Thymus (tissue), 11 donors: ENCODE results near the gene SEL1L3. TPM values are rescaled to one million over a fixed set of nuclear protein-coding genes. Genes with fewer than 3 reads are reported as not detected.

ENCODE experiments used
- DNase-seq, 9 donors: peaks; one replicate each; pipeline ENCODE4 v3.0.0-alpha.2; 2013; ENCODE audit warnings: low spot score in 9 of 9, low read depth in 6 of 9, missing footprints in 1 of 9
- H3K27ac ChIP-seq, 2 donors: one replicate each; pipeline ENCODE4 v1.5.1; 2013; ENCODE audit warnings: control low read depth in 1 of 2, low read depth in 1 of 2, low read length in 1 of 2, mild to moderate bottlenecking in 1 of 2, moderate library complexity in 1 of 2
- H3K27me3 ChIP-seq, 2 donors: one replicate each; pipeline ENCODE4 v1.5.1; 2013; ENCODE audit warnings: low read length in 1 of 2; ENCODE audit not compliant: control insufficient read depth in 2 of 2, insufficient read depth in 1 of 2
- H3K36me3 ChIP-seq, 2 donors: one replicate each; pipeline ENCODE4 v1.5.1; 2013; ENCODE audit warnings: low read length in 1 of 2, mild to moderate bottlenecking in 1 of 2, moderate library complexity in 1 of 2; ENCODE audit not compliant: control insufficient read depth in 2 of 2, insufficient read depth in 2 of 2
- H3K4me1 ChIP-seq, 2 donors: one replicate each; pipeline ENCODE4 v1.5.1; 2013; ENCODE audit warnings: low read length in 2 of 2; ENCODE audit not compliant: control insufficient read depth in 2 of 2, insufficient read depth in 2 of 2
- H3K4me3 ChIP-seq, 2 donors: one replicate each; pipeline ENCODE4 v1.5.1; 2013; ENCODE audit warnings: low read length in 2 of 2, control low read depth in 1 of 2, mild to moderate bottlenecking in 1 of 2
- H3K9me3 ChIP-seq, 2 donors: one replicate each; pipeline ENCODE4 v1.5.1; 2013; ENCODE audit warnings: low read length in 1 of 2, mild to moderate bottlenecking in 1 of 2; ENCODE audit not compliant: control insufficient read depth in 2 of 2, insufficient read depth in 1 of 2
- WGBS: extraction: QIAGEN DNeasy Blood & Tissue Kit; methylation state at CpG from one replicate; pipeline ENCODE4 v1.1.7; 2013; 5-methylcytosine and 5-hydroxymethylcytosine counted together
- polyA plus RNA-seq: library from polyadenylated mRNA; stranded (reverse); fragments of 200-250 nt; gene quantifications from one replicate; pipeline ENCODE4 v1.2.3, GENCODE V29; 2013
- total RNA-seq: library from RNA; stranded (reverse); fragments of 120-200 nt; gene quantifications from one replicate; pipeline ENCODE4 v1.2.4, GENCODE V29; 2013
- donor health status: healthy.

The SEL1L3 gene
- total and polyA plus RNA-seq, 2 donors = 6.8 to 27.4 TPM

- H3K4me3 ChIP-seq = no peak overlapping the region
- DNase-seq = no peak
- no peaks in the 10 kb centered on the region for H3K27me3 ChIP-seq
- WGBS = 94% methylated on average over 1 of the region's 1 CpG
- H3K36me3 ChIP-seq = no peaks in the 10 kb centered on the region
- H3K4me1 ChIP-seq = no peaks in the 10 kb centered on the region
- no peak overlapping the region for H3K27ac ChIP-seq
- no peaks in the 10 kb centered on the region for H3K9me3 ChIP-seq
Observed at GRCh38 chr4:25835384-25835783, 27.4 kb downstream of the SEL1L3 start.

- Histone ChIP-seq H3K9me3 (no peaks in the 10 kb centered on the region), H3K4me3 (no peak overlapping the region), H3K36me3 (no peaks in the 10 kb centered on the region), H3K27ac (no peak overlapping the region), H3K27me3 (no peaks in the 10 kb centered on the region), H3K4me1 (no peaks in the 10 kb centered on the region)
- no peak for DNase-seq
- WGBS = 92% methylated on average over 5 of the region's 5 CpGs
Observed at GRCh38 chr4:25834411-25835107, 28.2 kb downstream of the SEL1L3 start.

DNA sequence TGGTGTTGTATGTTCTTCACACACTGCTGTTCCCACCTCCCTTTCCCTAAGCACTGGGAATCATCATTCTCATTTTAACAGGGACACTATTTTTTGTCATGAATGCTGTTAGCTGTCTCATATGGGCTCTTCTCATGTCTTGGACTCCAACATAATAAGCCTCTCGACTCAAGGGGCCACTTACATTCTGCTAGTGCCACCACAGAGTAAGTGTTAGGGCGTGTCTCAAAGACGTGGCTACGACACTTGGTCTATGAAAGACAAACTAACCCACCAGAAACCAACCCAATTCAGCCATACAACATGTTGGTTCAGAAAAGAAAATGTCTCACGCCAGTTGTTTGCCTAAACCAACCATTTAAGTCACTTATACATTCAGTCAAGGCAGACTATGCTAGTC is 32.2 kb downstream of the SEL1L3 start:
- no peak overlapping the region for H3K27ac ChIP-seq
- DNase-seq = no peak
- no peaks in the 10 kb centered on the region for H3K9me3 ChIP-seq
- 94% methylated on average over 5 of the region's 5 CpGs for WGBS
- H3K4me1 ChIP-seq = no peaks in the 10 kb centered on the region
- H3K27me3 ChIP-seq = no peaks in the 10 kb centered on the region
- H3K36me3 ChIP-seq = no peaks in the 10 kb centered on the region
- H3K4me3 ChIP-seq = no peak overlapping the region

- Histone ChIP-seq H3K36me3 (no peaks in the 10 kb centered on the region), H3K9me3 (no peaks in the 10 kb centered on the region), H3K27me3 (no peaks in the 10 kb centered on the region), H3K27ac (no peak overlapping the region), H3K4me1 (no peaks in the 10 kb centered on the region), H3K4me3 (no peak overlapping the region)
- DNase-seq = no peak
- 95% methylated on average over 4 of the region's 4 CpGs for WGBS
Observed at GRCh38 chr4:25827897-25828296, 34.9 kb downstream of the SEL1L3 start.

- no peaks in the 10 kb centered on the region for H3K27me3 ChIP-seq
- no peak overlapping the region for H3K4me3 ChIP-seq
- 94% methylated on average over 4 of the region's 4 CpGs for WGBS
- no peak overlapping the region for H3K27ac ChIP-seq
- no peaks in the 10 kb centered on the region for H3K9me3 ChIP-seq
- H3K36me3 ChIP-seq = no peaks in the 10 kb centered on the region
- no peaks in the 10 kb centered on the region for H3K4me1 ChIP-seq
- no peak for DNase-seq
Observed at GRCh38 chr4:25827373-25827772, 35.4 kb downstream of the SEL1L3 start.

DNA sequence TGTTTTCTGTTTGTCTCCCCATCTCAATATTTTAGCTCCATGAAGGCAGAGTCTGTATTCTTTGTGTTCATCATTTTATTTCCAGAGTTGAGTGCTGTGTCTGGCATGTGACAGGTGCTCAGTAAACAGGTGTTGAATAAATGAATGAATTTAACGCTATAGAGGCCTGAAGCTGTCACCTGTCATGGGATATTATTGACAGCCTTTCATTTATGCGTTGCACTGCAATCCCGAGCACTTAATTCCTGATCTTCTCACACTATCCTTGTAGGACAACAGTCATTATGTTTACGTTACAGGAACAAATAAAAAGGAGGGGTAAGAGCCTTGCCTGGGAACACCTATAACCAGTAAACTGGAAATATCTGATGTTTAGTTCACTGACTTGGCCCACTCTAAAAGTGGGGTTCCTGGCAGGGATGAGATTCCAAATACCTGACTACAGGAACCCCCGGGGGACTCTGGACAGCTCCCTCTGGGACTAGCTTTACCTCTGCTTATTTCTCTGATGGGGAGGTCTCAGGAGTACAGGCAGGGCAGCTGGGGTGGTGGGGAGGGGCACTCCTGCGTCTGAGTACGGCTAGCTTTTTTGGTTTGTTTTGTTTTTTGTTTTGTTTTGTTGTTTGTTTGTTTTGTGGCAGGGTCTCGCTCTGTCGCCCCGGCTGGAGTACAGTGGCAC is 36.6 kb downstream of the SEL1L3 start:
- 91% methylated on average over 10 of the region's 10 CpGs for WGBS
- Histone ChIP-seq H3K36me3 (no peaks in the 10 kb centered on the region), H3K9me3 (no peaks in the 10 kb centered on the region), H3K4me3 (no peak overlapping the region), H3K27ac (no peak overlapping the region), H3K4me1 (no peaks in the 10 kb centered on the region), H3K27me3 (no peaks in the 10 kb centered on the region)
- DNase-seq = no peak

DNA sequence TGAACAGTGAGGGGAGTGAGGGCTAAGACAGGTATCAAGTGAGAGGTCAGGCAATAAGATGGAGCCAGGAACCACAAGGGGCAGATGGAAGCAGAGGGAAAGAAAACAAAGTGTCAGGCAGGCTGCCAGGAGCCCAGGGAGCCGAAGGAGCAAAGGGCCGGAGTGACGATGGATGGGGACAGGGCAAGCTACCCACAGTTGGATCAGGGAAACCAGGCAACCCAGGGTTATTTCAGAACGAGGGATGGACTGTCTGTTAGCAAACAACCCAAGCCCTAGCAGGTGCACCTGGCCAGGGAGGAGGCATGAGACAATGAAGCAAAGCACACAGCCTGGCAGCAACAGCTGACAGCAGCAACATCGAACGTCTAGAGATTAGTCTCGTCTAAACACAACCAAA is 39.2 kb downstream of the SEL1L3 start:
- no peak overlapping the region for H3K4me3 ChIP-seq
- H3K4me1 ChIP-seq = no peaks in the 10 kb centered on the region
- 94% methylated on average over 7 of the region's 7 CpGs for WGBS
- H3K27me3 ChIP-seq = no peaks in the 10 kb centered on the region
- H3K9me3 ChIP-seq = no peaks in the 10 kb centered on the region
- DNase-seq = no peak
- H3K27ac ChIP-seq = no peak overlapping the region
- no peaks in the 10 kb centered on the region for H3K36me3 ChIP-seq

DNA sequence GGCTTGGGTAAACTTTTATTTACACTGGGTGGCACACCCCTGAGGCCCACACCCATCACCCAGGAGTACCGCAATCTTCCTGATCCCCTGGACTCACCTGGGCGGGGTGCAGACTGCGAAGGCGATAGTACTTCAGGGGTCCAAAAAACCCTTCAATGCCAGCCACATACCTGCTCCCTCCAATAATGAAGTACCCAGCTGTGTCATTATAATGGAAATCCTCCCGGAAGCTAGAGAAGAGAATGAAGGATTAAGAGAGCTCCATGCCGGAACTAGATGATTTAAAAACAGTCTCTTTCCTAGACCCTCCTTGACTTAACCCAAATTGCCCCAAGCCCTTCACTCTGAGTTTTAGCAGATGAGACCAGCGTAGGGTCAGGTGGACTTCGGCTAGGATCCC is 40.9 kb downstream of the SEL1L3 start:
- no peak overlapping the region for H3K4me3 ChIP-seq
- no peaks in the 10 kb centered on the region for H3K36me3 ChIP-seq
- H3K4me1 ChIP-seq = no peaks in the 10 kb centered on the region
- no peak overlapping the region for H3K27ac ChIP-seq
- H3K9me3 ChIP-seq = no peaks in the 10 kb centered on the region
- 98% methylated on average over 8 of the region's 8 CpGs for WGBS
- H3K27me3 ChIP-seq = no peaks in the 10 kb centered on the region
- no peak for DNase-seq

GRCh38 chr4:25821267-25821666 is 41.5 kb downstream of the SEL1L3 start:
- Histone ChIP-seq H3K4me3 (no peak overlapping the region), H3K4me1 (no peaks in the 10 kb centered on the region), H3K9me3 (no peaks in the 10 kb centered on the region), H3K36me3 (no peaks in the 10 kb centered on the region), H3K27me3 (no peaks in the 10 kb centered on the region), H3K27ac (no peak overlapping the region)
- no peak for DNase-seq
- 97% methylated on average over 7 of the region's 7 CpGs for WGBS
